PC-3 (cell line): Measurements from ENCODE around the gene CEP68.

Experiments
- CTCF ChIP-seq: fragments of 300-600 bp; sonication (generic); conservative IDR thresholded peaks from 2 replicates; pipeline ENCODE4 v1.5.1; 2017; ENCODE audit warnings: antibody characterized with exemption, low read depth, mild to moderate bottlenecking, low read length
- EZH2 ChIP-seq: fragments of 300-600 bp; sonication (generic); IDR thresholded peaks from one replicate; pipeline ENCODE4 v1.6.1; 2017; ENCODE audit warnings: antibody characterized with exemption, mild to moderate bottlenecking, low read length; ENCODE audit not compliant: unreplicated experiment
- EZH2phosphoT487 ChIP-seq: fragments of 300-600 bp; sonication (generic); IDR thresholded peaks from 2 replicates; pipeline ENCODE4 v1.6.1; 2018; ENCODE audit warnings: mild to moderate bottlenecking, antibody characterized with exemption, low read length, borderline replicate concordance

GRCh38 chr2:65015731-65016130 is 40.5 kb upstream of the CEP68 start:
- no peak for TF ChIP-seq CTCF
- no peak for TF ChIP-seq EZH2phosphoT487
- no peak for TF ChIP-seq EZH2
